Transverse colon (tissue), 4 donors: Measurements from ENCODE around the gene S100PBP.

Source experiments
- CTCF ChIP-seq, 5 experiments: fragments of 200-600 bp in 3 of 5; fragments of 450-650 bp in 2 of 5; sonication (generic) in 3 of 5; IDR thresholded peaks; 1 replicate in 2 of 5; 2 replicates in 3 of 5; pipeline ENCODE4 v1.5.1; 2016 to 2017; ENCODE audit warnings: antibody characterized with exemption in 5 of 5, inconsistent platforms in 3 of 5, mild to moderate bottlenecking in 2 of 5, moderate library complexity in 1 of 5
- POLR2A ChIP-seq: fragments of 450-650 bp; IDR thresholded peaks from one replicate; pipeline ENCODE4 v1.6.1; 2016; ENCODE audit warnings: antibody characterized with exemption, mild to moderate bottlenecking, moderate library complexity
- POLR2AphosphoS5 ChIP-seq, 3 donors: sonication (generic); formaldehyde crosslinking; IDR thresholded peaks; one replicate each; pipeline ENCODE4 v1.6.1; 2016; ENCODE audit warnings: antibody characterized with exemption in 3 of 3

GRCh38 chr1:32831878-32832277 is 14.4 kb downstream of the S100PBP start:
- TF ChIP-seq CTCF (IDR thresholded peaks at IDR 0.05): no peak
- no peak for TF ChIP-seq POLR2AphosphoS5 (IDR thresholded peaks at IDR 0.05)
- TF ChIP-seq POLR2A: no peak
